BJ (cell line): ENCODE data around the gene FBXO33. TPM values are rescaled to one million over a fixed set of nuclear protein-coding genes. Genes with fewer than 3 reads are reported as not detected.

Experiments used
- CTCF ChIA-PET: fragments of 350-600 bp; formaldehyde crosslinking; extraction: SDS; loops from one replicate; lab custom pipeline; 2021; ENCODE audit warnings: antibody characterized with exemption, inconsistent platforms; lab: Yijun Ruan, JAX
- POLR2A ChIA-PET: fragments of 300-600 bp; sonication (Branson Sonifier 250); formaldehyde crosslinking; extraction: SDS; loops from one replicate; lab custom pipeline; 2021; ENCODE audit warnings: antibody characterized with exemption; lab: Charles Lee
- DNase-seq: peaks from one replicate; pipeline ENCODE4 v3.0.0-alpha.2; 2011; ENCODE audit warnings: low read depth
- H3K27me3 ChIP-seq: 2 replicates; pipeline ENCODE4 v1.6.0; 2011; ENCODE audit warnings: low read length; ENCODE audit not compliant: control insufficient read depth, insufficient read depth
- H3K36me3 ChIP-seq: 2 replicates; pipeline ENCODE4 v1.5.1; 2011; ENCODE audit warnings: low read length; ENCODE audit not compliant: control insufficient read depth, insufficient read depth
- H3K4me3 ChIP-seq: 2 replicates; pipeline ENCODE4 v1.5.1; 2011; ENCODE audit warnings: low read depth, mild to moderate bottlenecking, control low read depth, low read length
- CTCF ChIP-seq: IDR thresholded peaks from 2 replicates; pipeline ENCODE4 v1.5.1; 2011; ENCODE audit warnings: low read depth, mild to moderate bottlenecking, control low read depth, inconsistent platforms, low read length, moderate library complexity; ENCODE audit not compliant: insufficient read depth
- polyA plus RNA-seq: library from polyadenylated mRNA; depleted of rRNA; stranded (reverse); fragments of >200 nt; gene quantifications from 2 replicates; pipeline ENCODE4 v1.2.3, GENCODE V29; 2011

Gene FBXO33
- polyA plus RNA-seq, 1 experiment, result 7.3 TPM

- Histone ChIP-seq H3K4me3 (no peak overlapping the region), H3K27me3 (no peaks in the 10 kb centered on the region), H3K36me3 (no peaks in the 10 kb centered on the region)
- ChIA-PET POLR2A (no interaction called here), CTCF (no interaction called here)
- no peak for DNase-seq
- TF ChIP-seq CTCF, result no peak
Observed at GRCh38 chr14:39440975-39441374, 8.7 kb upstream of the FBXO33 start.

- Histone ChIP-seq H3K4me3 (no peak overlapping the region), H3K27me3 (no peaks in the 10 kb centered on the region), H3K36me3 (no peaks in the 10 kb centered on the region)
- POLR2A ChIA-PET, result no interaction called here
- CTCF ChIA-PET, result interaction anchor here (0.6 to 1.8 kb wide), 2 partner anchors 10 to 643 kb away, joined by 3 to 6 read pairs; no protein-coding TSS in a partner anchor
- TF ChIP-seq CTCF, result no peak
- no peak for DNase-seq
Observed at GRCh38 chr14:39435241-39435640, 3.0 kb upstream of the FBXO33 start.

DNA sequence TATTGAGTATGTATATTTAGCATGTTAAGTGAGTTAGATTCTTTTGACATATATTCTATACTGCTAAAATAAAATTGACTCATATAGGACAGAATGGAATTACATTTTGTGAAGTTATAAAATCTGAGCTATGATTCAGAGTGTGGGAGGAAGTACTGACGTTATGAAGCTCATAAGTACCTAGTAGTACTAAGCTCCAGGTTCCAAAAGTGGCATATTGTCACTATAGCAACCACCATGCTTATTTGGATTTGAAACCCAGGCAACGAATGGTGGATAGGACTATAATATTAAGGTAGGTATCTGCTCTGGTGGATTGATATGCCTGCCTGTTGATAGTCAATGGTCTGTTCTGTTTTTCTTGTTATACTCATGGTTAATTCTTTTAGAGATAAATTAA lies 2.2 kb upstream of the FBXO33 start:
- CTCF ChIA-PET, result interaction anchor here (1.8 kb wide), 1 partner anchor 11 kb away, joined by 6 read pairs; no protein-coding TSS in a partner anchor
- DNase-seq, result no peak
- Histone ChIP-seq H3K36me3 (no peaks in the 10 kb centered on the region), H3K4me3 (no peak overlapping the region), H3K27me3 (no peaks in the 10 kb centered on the region)
- POLR2A ChIA-PET, result no interaction called here
- TF ChIP-seq CTCF, result no peak

- TF ChIP-seq CTCF, result no peak
- H3K4me3 ChIP-seq, result peak overlapping the region; percentile 60
- CTCF ChIA-PET, result interaction anchor here (0.9 kb wide), 1 partner anchor 12 kb away, joined by 4 read pairs; no protein-coding TSS in a partner anchor
- DNase-seq, result no peak
- no peaks in the 10 kb centered on the region for H3K36me3 ChIP-seq
- POLR2A ChIA-PET, result interaction anchor here (0.6 kb wide), 1 partner anchor 12 kb away, joined by 3 read pairs; no protein-coding TSS in a partner anchor
- no peaks in the 10 kb centered on the region for H3K27me3 ChIP-seq
Observed at GRCh38 chr14:39433452-39433813, 1.2 kb upstream of the FBXO33 start.

GRCh38 chr14:39432619-39433451 lies 602 bp upstream of the FBXO33 start:
- ChIA-PET POLR2A (interaction anchor here (0.6 kb wide), 4 partner anchors 12 to 247 kb away, joined by 3 to 10 read pairs (median 3); no protein-coding TSS in a partner anchor), CTCF (interaction anchor here (0.6 to 0.9 kb wide), 2 partner anchors 12 to 369 kb away, joined by 4 read pairs; no protein-coding TSS in a partner anchor)
- H3K4me3 ChIP-seq, result peak overlapping the region; percentile 60
- no peaks in the 10 kb centered on the region for H3K36me3 ChIP-seq
- TF ChIP-seq CTCF, result peak; percentile 1; the same call in 1 of the 2 replicates
- peak; percentile 37 for DNase-seq
- no peaks in the 10 kb centered on the region for H3K27me3 ChIP-seq
